HCT116 (cell line): ENCODE measurements around the gene PHC1. TPM values are rescaled to one million over a fixed set of nuclear protein-coding genes. Genes with fewer than 3 reads are reported as not detected.

Experiments
- ATAC-seq: fragments of 200-7000 bp; cut with Tn5 transposase; 2 replicates; pipeline ENCODE4 v1.9.1; 2020; ENCODE audit warnings: mild to moderate bottlenecking, moderate library complexity
- BruUV-seq: library from RNA; stranded (reverse); fragments of 400-500 nt; replicated peaks from 2 replicates; lab custom pipeline; 2021; lab: Mats Ljungman, UMichigan
- CTCF ChIA-PET: fragments of 300-600 bp; sonication (Branson Sonifier 250); formaldehyde crosslinking; loops from one replicate; lab custom pipeline; 2021; ENCODE audit warnings: antibody characterized with exemption; lab: Charles Lee
- POLR2A ChIA-PET: fragments of 300-600, 350-600 bp; sonication (Branson Sonifier 250); formaldehyde crosslinking; loops from one replicate; lab custom pipeline; 2021; ENCODE audit warnings: antibody characterized with exemption; lab: Charles Lee
- RAD21 ChIA-PET, 2 experiments: fragments of 300-600 bp; sonication (Branson Sonifier 250); formaldehyde crosslinking; loops; one replicate each; lab custom pipeline; 2023; ENCODE audit warnings: low total read pairs in 2 of 2; ENCODE audit not compliant: uncharacterized antibody in 2 of 2, unreplicated experiment in 2 of 2, low non-redundant PET in 1 of 2; lab: Charles Lee
- DNase-seq: peaks from one replicate; pipeline ENCODE4 v3.0.0-alpha.2; 2010; ENCODE audit warnings: low read depth, low spot score
- H2AFZ ChIP-seq: fragments of 200-600 bp; shearing (Covaris generic), sonication (generic); 2 replicates; pipeline ENCODE4 v1.6.1; 2017; ENCODE audit warnings: low read depth, mixed run types, mixed read lengths, antibody characterized with exemption, low read length; ENCODE audit not compliant: poor library complexity, severe bottlenecking
- H3K27ac ChIP-seq: 2 replicates; pipeline ENCODE4 v1.5.1; 2012; ENCODE audit warnings: low read depth, low read length
- H3K27me3 ChIP-seq: fragments of 200-600 bp; sonication (generic); 2 replicates; pipeline ENCODE4 v1.6.1; 2016; ENCODE audit warnings: mixed run types, low read length, mixed read lengths; ENCODE audit not compliant: insufficient read depth
- H3K36me3 ChIP-seq, 2 experiments: fragments of 200-500 bp in 1 of 2; fragments of 200-600 bp in 1 of 2; sonication (Bioruptor generic) in 1 of 2; sonication (generic) in 1 of 2; 2 replicates each; pipeline versions ENCODE4 v1.5.1 to v1.6.1; 2014 to 2016; ENCODE audit warnings: low read length in 2 of 2, inconsistent platforms in 1 of 2, mixed read lengths in 1 of 2, mixed run types in 1 of 2; ENCODE audit not compliant: insufficient read depth in 2 of 2, control insufficient read depth in 1 of 2
- H3K4me1 ChIP-seq, 2 experiments: fragments of 200-600 bp in 1 of 2; sonication (generic) in 1 of 2; 2 replicates each; pipeline versions ENCODE4 v1.5.1 to v1.6.1; 2012 to 2017; ENCODE audit warnings: low read length in 2 of 2, inconsistent platforms in 1 of 2, mild to moderate bottlenecking in 1 of 2, mixed read lengths in 1 of 2, mixed run types in 1 of 2, moderate library complexity in 1 of 2; ENCODE audit not compliant: insufficient read depth in 2 of 2, control insufficient read depth in 1 of 2
- H3K4me2 ChIP-seq: fragments of 200-600 bp; sonication (generic); 2 replicates; pipeline ENCODE4 v1.6.1; 2017; ENCODE audit warnings: mixed run types, low read length, mixed read lengths
- H3K4me3 ChIP-seq, 2 experiments: fragments of 200-600 bp in 1 of 2; sonication (generic) in 1 of 2; replicated peaks in 1 of 2; 2 replicates each; pipeline ENCODE4 v1.5.1; 2011 to 2016; ENCODE audit warnings: low read length in 2 of 2, control low read depth in 1 of 2, low read depth in 1 of 2, mild to moderate bottlenecking in 1 of 2, mixed read lengths in 1 of 2, mixed run types in 1 of 2
- H3K79me2 ChIP-seq: fragments of 200-600 bp; sonication (generic); 2 replicates; pipeline ENCODE4 v1.6.1; 2017; ENCODE audit warnings: mild to moderate bottlenecking, mixed run types, low read length, moderate library complexity, mixed read lengths; ENCODE audit not compliant: insufficient read depth
- H3K9ac ChIP-seq: fragments of 200-600 bp; sonication (generic); 2 replicates; pipeline ENCODE4 v1.6.1; 2016; ENCODE audit warnings: low read length, mixed read lengths
- H3K9me2 ChIP-seq: fragments of 200-600 bp; sonication (generic), shearing (Covaris generic); 2 replicates; pipeline ENCODE4 v1.6.1; 2017; ENCODE audit warnings: mixed run types, mild to moderate bottlenecking, moderate library complexity; ENCODE audit not compliant: insufficient read depth
- H3K9me3 ChIP-seq, 2 experiments: fragments of 200-500 bp in 1 of 2; fragments of 200-600 bp in 1 of 2; sonication (Bioruptor generic) in 1 of 2; sonication (generic) in 1 of 2; 2 replicates each; pipeline ENCODE4 v1.6.1; 2014 to 2017; ENCODE audit warnings: low read length in 2 of 2, mixed read lengths in 2 of 2, inconsistent platforms in 1 of 2, low read depth in 1 of 2, mild to moderate bottlenecking in 1 of 2, mixed run types in 1 of 2, moderate library complexity in 1 of 2; ENCODE audit not compliant: control insufficient read depth in 1 of 2, insufficient read depth in 1 of 2
- H4K20me1 ChIP-seq: fragments of 200-600 bp; sonication (generic), shearing (Covaris generic); 2 replicates; pipeline ENCODE4 v1.6.1; 2017; ENCODE audit warnings: mixed run types, mild to moderate bottlenecking, moderate library complexity; ENCODE audit not compliant: insufficient read depth
- ATF3 ChIP-seq: IDR thresholded peaks from 2 replicates; pipeline ENCODE4 v1.6.1; 2012
- CBX3 ChIP-seq: IDR thresholded peaks from 2 replicates; pipeline ENCODE4 v1.6.1; 2012; ENCODE audit warnings: low read depth
- CEBPB ChIP-seq: IDR thresholded peaks from 2 replicates; pipeline ENCODE4 v1.6.1; 2012; ENCODE audit warnings: low read depth
- CTCF ChIP-seq, 3 experiments: fragments of 200-600 bp in 1 of 3; sonication (generic) in 1 of 3; IDR thresholded peaks in 2 of 3; conservative IDR thresholded peaks in 1 of 3; 2 replicates each; pipeline ENCODE4 v1.5.1; 2012 to 2017; ENCODE audit warnings: low read depth in 2 of 3, low read length in 2 of 3, antibody characterized with exemption in 1 of 3, borderline replicate concordance in 1 of 3, control low read depth in 1 of 3, mild to moderate bottlenecking in 1 of 3, mixed read lengths in 1 of 3, mixed run types in 1 of 3, moderate library complexity in 1 of 3; ENCODE audit not compliant: insufficient read depth in 1 of 3
- ELF1 ChIP-seq: IDR thresholded peaks from 2 replicates; pipeline ENCODE4 v1.6.1; 2012; ENCODE audit warnings: low read depth, borderline replicate concordance
- EZH2 ChIP-seq: fragments of 200-600 bp; sonication (generic); IDR thresholded peaks from 2 replicates; pipeline ENCODE4 v1.6.1; 2017; ENCODE audit warnings: antibody characterized with exemption, mixed run types
- EZH2phosphoT487 ChIP-seq: fragments of 200-600 bp; IDR thresholded peaks from 2 replicates; pipeline ENCODE4 v1.6.1; 2018; ENCODE audit warnings: antibody characterized with exemption, borderline replicate concordance
- FOSL1 ChIP-seq: IDR thresholded peaks from 2 replicates; pipeline ENCODE4 v1.6.1; 2012; ENCODE audit warnings: low read depth
- JUND ChIP-seq: IDR thresholded peaks from 2 replicates; pipeline ENCODE4 v1.6.1; 2012
- POLR2A ChIP-seq: IDR thresholded peaks from 2 replicates; pipeline ENCODE4 v1.7.0; 2011; ENCODE audit warnings: borderline replicate concordance; ENCODE audit not compliant: insufficient read depth, insufficient read length; ENCODE audit errors: extremely low read depth
- POLR2AphosphoS5 ChIP-seq: IDR thresholded peaks from 2 replicates; pipeline ENCODE4 v1.6.1; 2011; ENCODE audit warnings: mild to moderate bottlenecking, low read depth, low read length, moderate library complexity
- RAD21 ChIP-seq: IDR thresholded peaks from 2 replicates; pipeline ENCODE4 v1.6.1; 2012; ENCODE audit warnings: low read depth, mild to moderate bottlenecking
- REST ChIP-seq: IDR thresholded peaks from 2 replicates; pipeline ENCODE4 v1.6.1; 2012; ENCODE audit warnings: low read depth
- SP1 ChIP-seq: IDR thresholded peaks from 2 replicates; pipeline ENCODE4 v1.6.1; 2012; ENCODE audit warnings: low read depth
- TCF7L2 ChIP-seq: IDR thresholded peaks from 2 replicates; pipeline ENCODE4 v1.7.0; 2011; ENCODE audit warnings: borderline replicate concordance, inconsistent platforms; ENCODE audit not compliant: insufficient read depth, insufficient read length; ENCODE audit errors: extremely low read depth
- YY1 ChIP-seq: IDR thresholded peaks from 2 replicates; pipeline ENCODE4 v1.6.1; 2011; ENCODE audit warnings: low read length, low read depth, moderate library complexity, mild to moderate bottlenecking; ENCODE audit not compliant: insufficient replicate concordance; ENCODE audit errors: extremely low read depth
- ZBTB33 ChIP-seq: IDR thresholded peaks from 2 replicates; pipeline ENCODE4 v1.6.1; 2011; ENCODE audit warnings: mild to moderate bottlenecking, low read length, moderate library complexity; ENCODE audit not compliant: insufficient replicate concordance; ENCODE audit errors: extremely low read depth
- ZNF274 ChIP-seq: fragments of 200-500 bp; sonication (Bioruptor generic); IDR thresholded peaks from 2 replicates; pipeline ENCODE4 v1.6.1; 2014; ENCODE audit warnings: mild to moderate bottlenecking, low read depth, low read length, inconsistent platforms
- intact Hi-C: fragments of 100-400 bp; cut with micrococcal nuclease; formaldehyde crosslinking; loops from 2 replicates; pipeline ENCODE4 v1.10.0; 2022
- total RNA-seq: library from RNA; stranded (reverse); gene quantifications from one replicate; pipeline ENCODE4 v1.2.1, GENCODE V29; 2021; ENCODE audit not compliant: unreplicated experiment

PHC1 gene
- total RNA-seq, 1 experiment from 2014 or later: 22.8 TPM

- ATAC-seq (no peak), DNase-seq (no peak)
- Histone ChIP-seq H3K9me3 (no peaks in the 10 kb centered on the region), H3K9me2 (no peaks in the 10 kb centered on the region), H3K36me3 (no peaks in the 10 kb centered on the region), H2AFZ (no peak overlapping the region), H3K4me1 (no peaks in the 10 kb centered on the region), H3K79me2 (no peaks in the 10 kb centered on the region), H4K20me1 (no peaks in the 10 kb centered on the region), H3K27me3 (no peaks in the 10 kb centered on the region), H3K4me2 (no peak overlapping the region), H3K27ac (no peak overlapping the region), H3K4me3 (no peak overlapping the region), H3K9ac (no peak overlapping the region)
- BruUV-seq: no TSS peak
- ChIA-PET RAD21 (no interaction called here), POLR2A (no interaction called here), CTCF (no interaction called here)
- TF ChIP-seq CEBPB (no peak), EZH2phosphoT487 (no peak), TCF7L2 (no peak), ZNF274 (no peak), YY1 (no peak), REST (no peak), EZH2 (no peak), ELF1 (no peak), POLR2AphosphoS5 (no peak), SP1 (no peak), CBX3 (no peak), ZBTB33 (no peak), CTCF (IDR thresholded peaks at IDR 0.05 in 2 of 3, conservative IDR thresholded peaks at IDR 0.05 in 1 of 3; ENCODE audit: borderline replicate concordance in 1 of 3, insufficient read depth in 1 of 3, low read depth in 2 of 3, low read length in 2 of 3) (no peak), ATF3 (no peak), POLR2A (no peak), JUND (no peak), FOSL1 (no peak), RAD21 (no peak)
- intact Hi-C loops: no loop called here
Measured at GRCh38 chr12:8987163-8987562, 72.9 kb downstream of the PHC1 start.
